GM12878 (cell line): ENCODE results near the gene NKX1-2. TPM values are rescaled to one million over a fixed set of nuclear protein-coding genes. Genes with fewer than 3 reads are reported as not detected.

Source experiments
- ATAC-seq: fragments of 200-7000 bp; cut with Tn5 transposase; 3 replicates; pipeline ENCODE4 v1.9.1; 2020; ENCODE audit warnings: mild to moderate bottlenecking, moderate library complexity
- BruUV-seq: library from RNA; stranded (reverse); fragments of 400-500 nt; replicated peaks from 2 replicates; lab custom pipeline; 2021; lab: Mats Ljungman, UMichigan
- CTCF ChIA-PET: fragments of 300-600 bp; sonication (Branson Sonifier 250); formaldehyde crosslinking; extraction: SDS; loops from one replicate; lab custom pipeline; 2021; ENCODE audit warnings: inconsistent platforms; lab: Yijun Ruan, JAX
- POLR2A ChIA-PET: fragments of 350-600 bp; formaldehyde crosslinking; extraction: SDS; loops from one replicate; lab custom pipeline; 2021; ENCODE audit warnings: inconsistent platforms; lab: Charles Lee
- RAD21 ChIA-PET: fragments of 300-600 bp; sonication (Branson Sonifier 250); formaldehyde crosslinking; loops from one replicate; lab custom pipeline; 2023; ENCODE audit warnings: antibody characterized with exemption; ENCODE audit not compliant: unreplicated experiment; lab: Charles Lee
- SMC1A ChIA-PET: fragments of 300-600 bp; sonication (Branson Sonifier 250); formaldehyde crosslinking; loops from one replicate; lab custom pipeline; 2023; ENCODE audit not compliant: unreplicated experiment, uncharacterized antibody; lab: Charles Lee
- DNase-seq: peaks from one replicate; pipeline ENCODE4 v3.0.0-alpha.2; 2011; ENCODE audit warnings: low read depth, low spot score
- FAIRE-seq: peaks from 3 replicates; lab custom pipeline; 2011; peaks lifted over from hg19 to GRCh38; lab: Jason Lieb, UNC
- H2AFZ ChIP-seq: 2 replicates; pipeline ENCODE4 v1.6.0; 2011; ENCODE audit warnings: low read depth, low read length, control low read depth; ENCODE audit not compliant: control insufficient read depth
- H3K27ac ChIP-seq: 2 replicates; pipeline ENCODE4 v1.5.1; 2011; ENCODE audit warnings: control low read depth; ENCODE audit not compliant: control insufficient read depth, insufficient read depth
- H3K27me3 ChIP-seq, 2 experiments: replicated peaks in 1 of 2; 2 replicates each; pipeline versions ENCODE4 v1.6.0 to v1.6.1; 2011; ENCODE audit warnings: low read length in 1 of 2; ENCODE audit not compliant: control insufficient read depth in 2 of 2, insufficient read depth in 2 of 2
- H3K36me3 ChIP-seq, 2 experiments: 2 replicates each; pipeline ENCODE4 v1.5.1; 2011; ENCODE audit warnings: low read length in 1 of 2; ENCODE audit not compliant: control insufficient read depth in 2 of 2, insufficient read depth in 2 of 2
- H3K4me1 ChIP-seq: 2 replicates; pipeline ENCODE4 v1.6.1; 2011; ENCODE audit warnings: mild to moderate bottlenecking, low read length, moderate library complexity, mixed read lengths; ENCODE audit not compliant: control insufficient read depth, insufficient read depth
- H3K4me2 ChIP-seq: 2 replicates; pipeline ENCODE4 v1.6.0; 2011; ENCODE audit warnings: control low read depth; ENCODE audit not compliant: control insufficient read depth, insufficient read depth
- H3K4me3 ChIP-seq: fragments of 200-600 bp; sonication (generic); 2 replicates; pipeline ENCODE4 v1.5.1; 2016
- H3K79me2 ChIP-seq: 2 replicates; pipeline ENCODE4 v1.6.0; 2011; ENCODE audit warnings: low read length; ENCODE audit not compliant: control insufficient read depth, insufficient read depth
- H3K9ac ChIP-seq: 2 replicates; pipeline ENCODE4 v1.8.0; 2011; ENCODE audit warnings: low read length, control low read depth, mixed read lengths; ENCODE audit not compliant: control insufficient read depth, insufficient read depth
- H3K9me3 ChIP-seq: replicated peaks from 3 replicates; pipeline ENCODE4 v1.5.1; 2011; ENCODE audit warnings: mild to moderate bottlenecking, low read length; ENCODE audit not compliant: control insufficient read depth, insufficient read depth
- H4K20me1 ChIP-seq: 2 replicates; pipeline ENCODE4 v1.6.0; 2011; ENCODE audit not compliant: control insufficient read depth, insufficient read depth
- CBX3 ChIP-seq: fragments of 200-600 bp; sonication (generic); IDR thresholded peaks from 2 replicates; pipeline ENCODE4 v1.6.1; 2016; ENCODE audit warnings: low read depth, borderline replicate concordance
- DPF2 ChIP-seq: fragments of 450-650 bp; IDR thresholded peaks from 2 replicates; pipeline ENCODE4 v1.6.1; 2017; ENCODE audit warnings: mild to moderate bottlenecking
- GABPA ChIP-seq: IDR thresholded peaks from 2 replicates; pipeline ENCODE4 v1.6.1; 2014; ENCODE audit warnings: antibody characterized with exemption, low read depth, mild to moderate bottlenecking, inconsistent platforms
- SMAD1 ChIP-seq: fragments of 450-650 bp; IDR thresholded peaks from 2 replicates; pipeline ENCODE4 v1.6.1; 2018; ENCODE audit warnings: mild to moderate bottlenecking, low read depth; ENCODE audit not compliant: partially characterized antibody
- ZNF24 ChIP-seq: fragments of 450-650 bp; IDR thresholded peaks from 2 replicates; pipeline ENCODE4 v1.6.1; 2017; ENCODE audit warnings: antibody characterized with exemption, mild to moderate bottlenecking
- ZZZ3 ChIP-seq: IDR thresholded peaks from 2 replicates; pipeline ENCODE4 v1.6.1; 2011; ENCODE audit warnings: low read depth; ENCODE audit not compliant: control insufficient read depth, insufficient read length
- WGBS: methylation state at CpG from one replicate; pipeline ENCODE4 v1.1.6; 2016; ENCODE audit warnings: low lambda C conversion rate; ENCODE audit not compliant: insufficient replicate concordance, insufficient coverage; ENCODE audit errors: missing lambda C conversion rate; 5-methylcytosine and 5-hydroxymethylcytosine counted together
- in situ Hi-C: fragments of 300-500 bp; cut with MboI; formaldehyde crosslinking; loops from 9 replicates; pipeline ENCODE4 v1.14.3; 2018; ENCODE audit warnings: mixed read lengths
- intact Hi-C: fragments of 100-400 bp; cut with micrococcal nuclease; formaldehyde crosslinking; loops from one replicate; pipeline ENCODE4 v1.14.2; 2022; ENCODE audit not compliant: unreplicated experiment
- polyA plus RNA-seq, 11 experiments: library from polyadenylated mRNA; depleted of rRNA in 4 of 11; unstranded in 6 of 11; stranded (reverse) in 5 of 11; fragments of >200 nt; fragmentation: Nextera tagmentation in 4 of 11; fragmentation: Illumina TruSeq in 1 of 11; extraction: Ambion mirVana in 4 of 11; extraction: Trizol in 1 of 11; gene quantifications; 1 replicate in 1 of 11; 2 replicates in 10 of 11; pipeline versions ENCODE4 v1.2.1 to v1.2.3, GENCODE V29; 2011 to 2016; ENCODE audit warnings: inconsistent platforms in 2 of 11, missing spikeins in 2 of 11, low read depth in 1 of 11
- total RNA-seq, 4 experiments: library from RNA; depleted of rRNA in 3 of 4; stranded (reverse); fragments of >200 nt in 3 of 4; fragmentation: Illumina TruSeq in 1 of 4; extraction: Trizol in 1 of 4; gene quantifications; 2 replicates each; pipeline versions ENCODE4 v1.2.1 to v1.2.3, GENCODE V29; 2013 to 2021
- TF ChIP-seq, protein P1 (sequence below): IDR thresholded peaks from 2 replicates; pipeline ENCODE4 v1.6.1; 2012; ENCODE audit warnings: low read depth, low read length, improper control_type of control experiment

Gene NKX1-2
- total and polyA plus RNA-seq, 10 of the 15 experiments (the other 5 are each of a cell fraction or from before 2014, with no cell fraction given) = not detected

DNA sequence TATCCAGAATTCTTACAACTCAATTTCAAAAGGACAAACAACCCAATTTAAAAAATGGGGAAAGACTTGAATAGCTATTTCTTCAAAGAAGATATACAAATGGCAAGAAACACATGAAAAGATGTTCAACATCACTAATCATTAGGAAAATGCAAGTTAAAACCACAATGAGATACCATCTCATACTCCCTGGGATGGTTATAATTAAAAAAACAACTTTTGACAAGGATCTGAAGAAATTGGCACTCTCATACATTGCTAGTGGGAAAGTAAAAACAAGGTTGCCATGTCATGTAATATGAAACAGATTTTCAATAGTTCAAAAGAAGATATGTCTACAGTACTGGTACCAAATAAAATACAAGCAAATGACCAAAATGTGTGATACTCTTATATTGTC is 40.1 kb downstream of the NKX1-2 start:
- POLR2A ChIA-PET = no interaction called here
- Histone ChIP-seq H3K4me3 (no peak overlapping the region), H3K9me3 (no peaks in the 10 kb centered on the region), H3K27ac (no peak overlapping the region), H2AFZ (no peak overlapping the region), H3K4me1 (no peaks in the 10 kb centered on the region), H3K79me2 (no peaks in the 10 kb centered on the region), H4K20me1 (no peaks in the 10 kb centered on the region), H3K27me3 (no peaks in the 10 kb centered on the region), H3K36me3 (no peaks in the 10 kb centered on the region), H3K4me2 (no peak overlapping the region), H3K9ac (no peak overlapping the region)
- FAIRE-seq (no peak), DNase-seq (no peak), ATAC-seq (no peak)
- no TSS peak for BruUV-seq
- no peak for TF ChIP-seq ZZZ3
- TF ChIP-seq, protein P1, sequence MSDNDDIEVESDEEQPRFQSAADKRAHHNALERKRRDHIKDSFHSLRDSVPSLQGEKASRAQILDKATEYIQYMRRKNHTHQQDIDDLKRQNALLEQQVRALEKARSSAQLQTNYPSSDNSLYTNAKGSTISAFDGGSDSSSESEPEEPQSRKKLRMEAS = no peak
- no peak for TF ChIP-seq DPF2
- TF ChIP-seq GABPA = no peak
- no peak for TF ChIP-seq CBX3
- intact Hi-C loops (no loop called here), in situ Hi-C loops (no loop called here)
- SMC1A ChIA-PET = no interaction called here
- CTCF ChIA-PET = interaction anchor here (1.4 kb wide), 1 partner anchor 415 kb away, joined by 5 read pairs; no protein-coding TSS in a partner anchor
- RAD21 ChIA-PET = no interaction called here

DNA sequence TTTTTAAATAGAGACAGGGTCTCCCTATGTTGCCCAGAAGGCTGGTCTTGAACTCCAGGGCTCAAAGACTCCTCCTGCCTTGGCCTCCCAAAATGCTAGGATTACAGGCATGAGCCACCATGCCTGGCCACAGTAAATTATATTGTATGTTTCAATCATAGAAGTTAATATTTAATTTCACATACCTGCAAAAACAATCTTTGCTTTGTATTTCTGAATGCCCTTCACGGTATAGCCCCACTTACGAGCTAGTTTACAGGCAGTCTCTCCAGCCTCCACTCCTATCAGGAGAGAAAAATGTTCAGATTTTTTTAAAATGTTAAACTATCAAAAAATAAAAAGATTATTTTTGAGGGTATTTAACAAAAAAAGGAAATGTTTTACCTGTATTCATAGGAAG is 41.5 kb downstream of the NKX1-2 start:
- H3K27ac ChIP-seq = no peak overlapping the region
- no TSS peak for BruUV-seq
- ChIA-PET SMC1A (no interaction called here), CTCF (interaction anchor here (1.5 kb wide), 1 partner anchor 11 kb away, joined by 3 read pairs; no protein-coding TSS in a partner anchor), RAD21 (no interaction called here), POLR2A (no interaction called here)
- TF ChIP-seq SMAD1 = no peak
- TF ChIP-seq ZNF24 = no peak
- H3K4me2 ChIP-seq = no peak overlapping the region
- no peaks in the 10 kb centered on the region for H3K79me2 ChIP-seq
- H3K4me3 ChIP-seq = no peak overlapping the region
- ATAC-seq = no peak
- in situ Hi-C loops (no loop called here), intact Hi-C loops (no loop called here)
- H3K9me3 ChIP-seq = no peaks in the 10 kb centered on the region
- H4K20me1 ChIP-seq = no peaks in the 10 kb centered on the region
- no peaks in the 10 kb centered on the region for H3K36me3 ChIP-seq
- no peak overlapping the region for H3K9ac ChIP-seq
- DNase-seq = no peak
- 73% methylated on average over 2 of the region's 2 CpGs for WGBS
- H3K4me1 ChIP-seq = no peaks in the 10 kb centered on the region
- no peak overlapping the region for H2AFZ ChIP-seq
- no peak for FAIRE-seq
- no peaks in the 10 kb centered on the region for H3K27me3 ChIP-seq
